Measurements from ENCODE around the gene ODAD3.
"Not testable (repeated sequence)": the region's sequence is repeated elsewhere in the genome, so short reads cannot be mapped to it uniquely, and the experiment has no call there.

ODAD3 gene

GRCh38 chr19:11401808-11402543 is 32.9 kb downstream of the ODAD3 start:
- DNase-seq = no peak

GRCh38 chr19:11400798-11401197 is 34.1 kb downstream of the ODAD3 start:
- no peak for DNase-seq

- no peak for DNase-seq
Observed at GRCh38 chr19:11399667-11400066, 35.3 kb downstream of the ODAD3 start.

GRCh38 chr19:11397089-11397610 is 37.8 kb downstream of the ODAD3 start:
- DNase-seq = no peak

- no peak for DNase-seq
Observed at GRCh38 chr19:11390933-11391680, 43.8 kb downstream of the ODAD3 start.

- DNase-seq = no peak
Observed at GRCh38 chr19:11390359-11390758, 44.6 kb downstream of the ODAD3 start.

GRCh38 chr19:11387162-11388034 is 47.5 kb downstream of the ODAD3 start:
- DNase-seq = no peak

- DNase-seq = no peak
Observed at GRCh38 chr19:11384778-11385129, 50.2 kb downstream of the ODAD3 start.

- no peak for DNase-seq
Observed at GRCh38 chr19:11383706-11384048, 51.2 kb downstream of the ODAD3 start.

- DNase-seq = peak; percentile 38
Observed at GRCh38 chr19:11382898-11383705, 51.8 kb downstream of the ODAD3 start.

- peak; percentile 96 for DNase-seq
Observed at GRCh38 chr19:11380653-11381537, 54.0 kb downstream of the ODAD3 start.

GRCh38 chr19:11379857-11380350 is 55.0 kb downstream of the ODAD3 start:
- DNase-seq = no peak

GRCh38 chr19:11379269-11379845 is 55.6 kb downstream of the ODAD3 start:
- not testable (repeated sequence) for DNase-seq

GRCh38 chr19:11378319-11379189 is 56.4 kb downstream of the ODAD3 start:
- DNase-seq = peak; percentile 22

- DNase-seq = no peak
Observed at GRCh38 chr19:11377756-11378155, 57.2 kb downstream of the ODAD3 start.

GRCh38 chr19:11377237-11377636 is 57.7 kb downstream of the ODAD3 start:
- peak; percentile 26 for DNase-seq

GRCh38 chr19:11375143-11375948 is 59.6 kb downstream of the ODAD3 start:
- peak; percentile 67 for DNase-seq

GRCh38 chr19:11374433-11375142 is 60.3 kb downstream of the ODAD3 start, which contains the start of gene SWSAP1:
SWSAP1 (plus strand) TSS chr19:11374666; CDS start chr19:11374681, 15 bp downstream.
- peak; percentile 97 for DNase-seq

All from stimulated activated CD4-positive, alpha-beta T cell treated with anti-CD3 and anti-CD28 coated beads, Interleukin-4, amount 100 ng/mL, for 24 hours (primary cell).